HG02798 (cell line): ENCODE results near the gene DQX1.

ENCODE experiments used
- ATAC-seq: cut with Tn5 transposase; IDR thresholded peaks from one replicate; pipeline ENCODE4 v1.9.1; 2021; ENCODE audit warnings: mild to moderate bottlenecking; ENCODE audit not compliant: unreplicated experiment, poor library complexity

Gene DQX1

GRCh38 chr2:74513605-74514367 lies 12.2 kb downstream of the DQX1 start:
- no peak for ATAC-seq

GRCh38 chr2:74512744-74513604 lies 13.1 kb downstream of the DQX1 start:
- ATAC-seq: no peak

- no peak for ATAC-seq
These were observed 14.7 kb downstream of the DQX1 start for GRCh38 chr2:74511104-74511989.

DNA sequence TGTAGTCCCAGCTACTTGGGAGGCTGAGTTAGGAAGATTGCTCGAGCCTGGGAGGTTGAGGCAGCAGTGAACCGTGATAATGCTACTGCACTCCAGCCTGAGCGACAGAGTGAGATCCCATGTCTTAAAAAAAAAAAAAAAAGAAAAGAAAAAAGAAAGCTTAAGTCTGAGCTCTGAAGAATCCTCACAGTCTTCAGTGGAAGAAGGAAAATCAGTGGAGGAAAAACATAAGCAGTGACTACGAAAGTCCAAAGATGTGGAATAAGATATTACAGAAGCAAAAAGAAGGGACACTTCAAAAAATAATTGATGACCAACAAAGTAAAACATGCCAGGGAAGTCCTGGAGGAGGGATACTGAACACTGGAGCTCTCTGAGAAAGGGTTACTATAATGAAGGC lies 15.8 kb downstream of the DQX1 start:
- no peak for ATAC-seq

- ATAC-seq: peak; percentile 2
These were observed 18.0 kb downstream of the DQX1 start for GRCh38 chr2:74507926-74508520.

- peak; percentile 93 for ATAC-seq
These were observed 18.7 kb downstream of the DQX1 start, which contains the start of gene PCGF1 for GRCh38 chr2:74507145-74507925. TSS of gene PCGF1 (minus strand) at chr2:74507695. CDS start at chr2:74507668, 27 bp downstream.

DNA sequence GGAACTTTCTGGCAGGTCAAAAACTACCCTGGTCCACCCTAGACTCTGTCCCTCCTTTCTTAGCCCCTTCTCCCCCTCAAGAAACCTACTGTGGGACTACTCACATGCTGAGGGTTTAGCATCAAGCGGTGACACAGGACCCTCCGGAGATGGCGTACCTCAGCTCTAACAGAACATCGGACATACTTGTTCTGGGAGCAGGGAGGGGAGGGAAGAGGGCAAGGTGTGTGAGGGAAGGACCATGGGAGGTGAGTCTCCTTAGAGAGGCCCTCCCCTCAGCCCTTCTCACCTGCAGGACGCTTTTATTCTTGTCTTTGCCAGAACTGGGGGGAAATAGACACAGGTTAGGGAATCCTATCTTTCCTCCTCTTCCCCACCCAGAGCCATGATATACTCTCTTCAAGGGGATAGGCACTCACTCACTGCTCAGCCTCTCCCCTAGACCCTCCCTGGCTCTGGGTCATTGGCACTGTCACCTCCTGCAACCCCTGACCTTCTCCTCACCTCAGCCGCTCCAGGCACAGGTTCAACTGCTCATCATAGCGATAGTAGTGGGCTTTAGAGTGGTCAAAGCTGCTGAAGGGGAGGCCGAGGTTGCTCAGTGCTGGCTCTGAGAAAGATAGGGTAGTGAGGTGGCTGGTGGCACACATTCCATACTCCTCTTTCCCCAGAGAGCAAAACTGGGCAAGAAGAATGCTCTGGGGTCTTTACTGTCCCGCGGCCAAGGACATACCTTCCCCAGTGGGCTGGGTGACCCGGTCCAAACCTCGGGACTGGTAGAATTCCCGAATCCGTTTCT lies 20.4 kb downstream of the DQX1 start:
- no peak for ATAC-seq

- no peak for ATAC-seq
These were observed 21.4 kb downstream of the DQX1 start for GRCh38 chr2:74504591-74504990.

DNA sequence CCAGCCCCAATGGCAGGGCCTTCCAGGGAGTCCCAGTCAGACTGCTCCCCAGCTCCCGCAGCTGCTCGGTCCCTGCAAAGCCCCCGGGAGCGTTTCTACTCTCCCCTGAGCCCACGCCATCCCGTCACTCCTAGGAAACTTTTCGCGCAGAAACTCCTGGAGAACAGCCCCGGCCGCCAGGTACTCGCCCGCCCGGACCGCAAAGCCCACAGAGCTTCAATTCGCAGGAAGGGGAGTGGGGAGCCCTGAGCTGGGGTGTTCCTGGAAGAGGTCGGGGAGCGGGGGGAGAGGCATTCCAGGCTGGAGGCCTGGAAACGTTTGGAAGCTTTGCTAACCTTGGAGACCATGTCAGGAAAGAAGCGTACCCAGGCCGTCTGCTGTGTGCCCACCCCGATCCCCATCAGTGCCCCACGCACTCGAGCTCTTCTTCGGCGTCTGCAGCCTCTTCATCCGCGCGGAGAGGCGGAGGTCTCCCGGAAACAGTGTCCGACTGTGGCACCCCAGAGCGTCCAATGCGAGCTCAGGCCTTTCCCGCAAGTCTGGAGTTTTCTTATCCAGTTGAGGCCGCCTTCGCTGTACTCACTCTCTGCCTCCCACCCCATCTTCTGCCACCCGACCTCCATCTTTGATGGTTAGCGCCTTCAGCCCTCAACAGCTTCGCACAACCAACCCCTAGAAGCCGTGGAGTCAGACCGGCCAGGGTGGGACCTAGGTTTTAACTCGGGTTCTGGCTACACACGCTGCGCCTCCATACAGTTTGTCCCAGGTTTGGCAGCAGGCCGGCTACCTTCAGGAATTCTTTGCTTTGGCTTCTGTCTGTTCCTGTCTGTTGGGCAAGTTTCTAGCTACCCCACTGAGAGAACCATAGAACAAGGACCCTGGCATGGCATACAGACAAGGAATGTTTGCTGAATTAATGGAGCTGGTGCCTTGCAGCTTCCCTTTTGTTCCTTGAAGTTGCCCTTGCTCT lies 22.2 kb downstream of the DQX1 start:
- ATAC-seq: no peak

GRCh38 chr2:74502720-74503505 lies 23.1 kb downstream of the DQX1 start:
- ATAC-seq: peak; percentile 43

DNA sequence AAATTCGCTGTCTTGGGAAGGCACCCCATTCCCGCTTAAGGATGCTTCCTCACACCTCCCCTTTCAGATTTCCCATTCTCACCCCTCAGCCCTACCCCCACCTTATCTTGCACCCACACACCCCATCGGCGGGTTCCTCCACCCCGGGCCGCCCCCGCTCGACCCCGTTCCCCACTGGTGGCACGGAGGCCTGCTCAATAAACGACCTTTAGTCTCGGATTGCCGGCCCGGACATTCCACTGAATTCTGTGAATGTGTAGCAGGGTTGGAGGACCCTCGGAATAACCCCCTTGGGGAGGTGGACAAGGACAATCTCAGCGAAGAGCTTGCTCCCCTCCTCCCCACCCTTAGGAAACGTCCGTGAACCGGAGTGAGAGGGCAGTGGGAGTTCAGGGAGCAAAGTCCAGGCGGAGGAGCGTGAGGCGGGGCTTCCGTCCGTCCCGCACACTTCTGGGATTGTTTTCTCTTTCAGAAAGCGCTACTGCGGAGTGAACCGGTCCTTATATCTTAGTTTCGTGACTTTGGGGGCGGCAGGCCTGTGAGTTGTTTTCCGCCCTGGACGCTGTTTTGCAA lies 23.8 kb downstream of the DQX1 start:
- no peak for ATAC-seq

DNA sequence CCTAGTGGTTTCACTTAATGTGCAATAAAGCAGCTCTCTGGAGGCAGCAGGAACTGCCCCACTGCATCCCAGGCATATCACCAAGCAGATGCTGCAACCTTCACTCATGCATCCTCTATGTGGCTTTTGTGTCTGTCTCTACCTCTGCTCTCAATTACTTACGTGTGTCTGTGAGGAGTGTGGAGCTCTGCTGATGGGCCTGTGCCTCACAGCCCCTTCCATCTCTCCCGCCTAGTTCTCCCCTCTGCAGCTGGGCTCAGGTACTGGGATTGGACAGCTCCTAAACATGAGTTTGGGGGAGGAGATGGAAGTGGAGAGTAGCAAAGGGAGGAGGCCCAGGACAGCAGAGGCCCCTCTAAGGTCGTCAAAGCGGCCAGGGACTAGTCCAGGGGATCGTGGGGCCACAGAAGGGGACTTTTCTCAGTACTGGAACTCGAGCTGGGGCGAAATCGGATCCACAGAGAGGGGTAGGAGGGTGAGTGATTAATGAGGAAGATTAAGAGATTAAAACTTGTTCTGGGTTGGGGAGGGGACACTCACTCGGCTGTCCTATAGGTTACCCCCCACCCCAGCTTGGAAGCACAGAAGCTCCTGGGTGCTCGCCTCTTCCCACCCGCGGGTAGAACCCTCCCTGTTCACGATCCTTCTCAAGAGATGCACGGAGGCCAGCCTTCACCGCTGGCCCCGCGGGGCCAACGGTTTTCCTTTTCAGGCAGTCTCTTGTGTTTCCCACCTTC lies 24.5 kb downstream of the DQX1 start:
- no peak for ATAC-seq

DNA sequence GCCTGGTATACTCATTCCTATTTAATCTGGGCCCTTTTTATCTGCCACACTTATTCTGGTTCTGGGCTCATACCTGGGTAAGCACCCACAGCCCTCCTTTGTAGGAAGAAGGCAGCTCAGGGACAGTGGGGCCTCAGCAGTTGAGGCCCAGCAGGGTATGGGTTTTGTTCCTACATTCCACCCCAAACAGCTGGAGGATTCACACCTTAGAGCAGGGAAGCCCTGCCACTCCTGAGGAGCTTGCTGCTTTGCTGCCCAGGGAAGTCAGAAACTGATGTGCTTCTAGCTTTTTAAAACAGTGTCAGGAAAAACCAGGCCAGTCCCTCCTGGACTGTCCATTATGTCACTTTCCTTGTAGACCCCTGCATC lies 25.5 kb downstream of the DQX1 start:
- ATAC-seq: no peak

DNA sequence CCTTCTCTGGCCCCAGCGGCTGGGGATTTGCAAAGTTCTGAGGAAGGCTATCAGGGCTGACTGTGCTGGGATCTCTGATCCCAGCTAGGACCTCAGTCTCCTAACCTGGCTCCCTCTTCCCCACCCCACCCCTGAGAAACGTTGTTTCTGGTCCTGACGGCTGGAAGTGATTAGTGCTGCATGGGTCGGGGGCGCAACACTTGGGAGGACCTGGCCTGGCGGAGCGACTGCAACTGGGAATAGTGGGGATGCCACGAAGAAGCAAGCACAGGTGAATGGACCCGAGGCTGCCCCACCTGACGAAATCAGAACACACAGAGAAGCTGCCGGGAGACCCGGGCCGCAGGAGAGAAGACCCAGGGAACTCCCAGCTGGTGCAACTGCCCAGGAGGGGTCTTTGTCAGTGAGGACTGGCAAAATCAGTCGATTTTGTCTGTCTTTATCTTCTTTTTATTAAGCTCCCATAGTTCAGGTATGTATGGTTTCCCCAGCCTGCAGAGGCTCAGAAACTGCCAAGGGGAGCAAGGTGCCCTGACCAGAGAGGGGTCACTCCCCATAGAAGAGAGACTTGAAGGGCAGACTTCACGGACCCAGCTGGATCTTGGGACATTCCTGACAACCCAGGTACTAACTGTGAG lies 26.0 kb downstream of the DQX1 start:
- ATAC-seq: no peak

GRCh38 chr2:74499267-74499939 lies 26.6 kb downstream of the DQX1 start, which contains the start of gene LBX2:
TSS of gene LBX2 (minus strand) at chr2:74499603. CDS start at chr2:74499537, 66 bp downstream.
- no peak for ATAC-seq
